NCI-H2029 (cell line): ENCODE results near the gene EEA1.

Source experiments
- DNase-seq: peaks from one replicate; lab custom pipeline; 2025; lab: John Stamatoyannopoulos, UW

Gene EEA1

DNA sequence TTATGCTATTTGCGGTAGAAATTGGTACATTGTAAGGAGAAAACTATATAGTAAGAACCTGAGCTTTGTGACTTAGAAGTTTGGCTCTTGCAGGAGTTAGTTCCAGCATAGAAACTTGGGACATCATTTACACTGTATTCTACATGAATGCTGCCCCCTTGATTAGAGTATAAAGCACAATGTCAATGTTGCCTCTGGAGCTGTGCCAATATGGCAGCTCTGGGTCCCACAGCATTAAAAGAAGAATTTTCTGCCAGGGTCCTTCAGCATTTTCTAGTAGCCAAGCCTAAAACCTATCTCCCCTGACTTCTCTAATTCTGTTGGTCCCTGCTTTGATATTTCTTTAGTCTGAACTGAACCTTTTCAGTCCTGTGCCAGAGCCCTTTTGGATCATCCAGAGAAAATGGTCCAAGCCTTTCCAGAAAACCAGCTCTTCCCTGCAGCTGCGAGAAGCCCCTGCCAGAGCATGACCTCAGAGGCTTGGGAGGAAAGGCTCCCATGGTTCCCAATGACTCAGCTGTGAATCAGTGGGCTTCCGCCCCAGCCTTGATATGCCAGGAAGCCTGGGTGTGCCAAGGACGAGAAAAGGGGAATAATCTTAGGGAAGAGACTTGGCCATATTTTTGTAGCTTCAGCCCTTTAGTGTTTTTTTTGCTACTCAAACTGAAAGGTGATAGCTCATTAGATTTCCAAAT is 183.1 kb downstream of the EEA1 start:
- peak; percentile 5 for DNase-seq

DNA sequence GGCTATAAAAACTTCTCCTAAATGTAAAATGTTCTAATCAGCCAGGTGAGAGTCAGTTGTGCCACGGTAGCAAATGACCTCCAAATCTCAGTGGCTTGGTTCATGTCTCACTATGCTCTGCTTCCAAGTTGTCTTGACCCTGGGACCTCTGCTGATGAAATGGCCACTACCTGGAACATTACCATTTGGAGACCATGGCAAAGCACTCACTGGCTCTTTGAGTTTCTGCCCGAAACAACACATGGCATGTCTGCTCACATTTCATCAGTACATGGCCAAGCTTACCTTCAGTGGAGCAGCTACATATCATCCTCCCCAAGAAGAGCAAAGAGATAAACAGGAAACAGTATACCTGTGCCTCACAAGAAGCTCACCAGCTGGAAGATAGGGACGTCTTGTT is 186.1 kb downstream of the EEA1 start:
- no peak for DNase-seq

DNA sequence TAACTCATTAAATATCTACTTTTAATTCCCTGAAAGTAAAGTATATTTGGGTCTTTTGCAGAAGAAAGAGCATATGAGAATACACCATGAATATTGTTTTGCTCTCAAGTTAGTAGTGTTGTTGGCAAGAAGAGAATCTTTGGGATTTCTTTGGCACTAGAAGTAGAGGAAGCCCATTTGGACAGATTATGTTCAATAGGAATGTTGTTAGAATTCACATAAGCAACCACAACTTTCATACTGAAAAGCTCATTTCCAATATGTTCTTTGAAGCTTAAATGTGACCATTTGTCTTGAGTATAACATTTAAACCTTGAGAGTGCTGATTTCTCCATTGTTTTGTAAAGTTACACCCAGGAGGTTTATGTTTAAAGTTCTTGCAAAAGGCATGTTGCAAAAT is 188.7 kb downstream of the EEA1 start:
- no peak for DNase-seq

DNA sequence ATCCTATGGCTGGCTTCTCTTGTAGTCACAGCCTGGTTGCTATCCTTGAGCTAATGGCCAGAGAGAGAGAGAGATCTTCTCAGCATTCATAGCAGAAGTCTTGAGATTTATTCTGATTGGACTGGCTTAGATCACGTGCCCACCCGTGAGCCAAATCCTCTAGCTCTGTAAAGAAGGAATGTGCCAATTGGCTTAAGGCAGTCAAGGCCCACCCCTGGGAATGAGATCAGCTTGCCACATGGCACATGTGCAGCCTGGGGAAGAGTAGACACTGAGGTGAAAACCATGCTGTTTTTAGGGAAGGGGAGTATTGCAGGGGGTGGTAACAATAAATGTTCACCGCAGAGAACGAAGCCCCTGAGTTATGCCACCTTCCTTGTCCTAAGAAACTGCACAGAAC is 190.0 kb downstream of the EEA1 start:
- DNase-seq, result no peak

DNA sequence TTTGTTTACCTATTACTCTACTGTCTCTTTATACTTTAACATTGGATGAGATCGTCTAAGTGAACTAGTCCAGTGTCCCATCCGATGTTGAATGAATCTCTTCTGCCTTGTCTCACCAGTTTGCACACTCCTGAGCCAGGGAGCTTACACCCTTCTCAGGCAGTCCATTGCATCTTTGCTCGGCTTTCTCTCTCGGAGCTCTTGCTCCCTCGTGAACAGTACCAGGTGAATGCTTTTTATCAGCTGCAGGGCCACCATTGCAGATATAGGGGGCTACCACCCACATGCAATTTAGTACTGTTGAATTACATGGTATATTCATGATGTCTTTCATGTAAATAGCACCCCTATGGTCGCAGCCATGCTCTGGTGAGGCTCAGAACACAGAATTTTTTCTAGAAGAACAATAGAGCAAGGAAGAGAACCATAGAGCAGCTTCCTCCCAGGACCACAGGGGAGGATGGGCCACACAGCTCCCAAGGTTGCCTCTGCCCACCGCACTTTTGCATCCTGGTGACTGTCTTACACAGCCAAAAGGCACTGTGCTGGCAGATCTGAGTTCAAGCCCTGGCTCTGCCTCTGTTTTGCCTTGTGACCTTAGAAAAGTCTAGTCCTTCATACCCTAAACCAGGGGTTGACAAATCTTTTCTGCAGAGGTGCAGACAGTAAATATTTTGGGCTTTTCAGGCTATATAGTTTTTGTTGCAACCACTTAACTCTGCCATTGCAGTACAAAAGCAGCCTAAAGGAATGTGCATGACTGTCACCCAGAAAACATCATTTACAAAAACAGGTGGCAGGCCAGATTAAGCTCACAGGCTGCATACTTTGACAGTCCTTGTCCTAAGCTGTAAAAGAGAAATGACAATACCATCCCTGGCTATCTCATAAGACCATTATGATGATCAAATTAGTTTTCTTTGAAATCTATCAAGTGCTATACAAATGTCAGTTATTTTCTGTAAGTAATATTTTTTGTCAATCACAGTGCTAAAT is 190.9 kb downstream of the EEA1 start:
- DNase-seq, result no peak

DNA sequence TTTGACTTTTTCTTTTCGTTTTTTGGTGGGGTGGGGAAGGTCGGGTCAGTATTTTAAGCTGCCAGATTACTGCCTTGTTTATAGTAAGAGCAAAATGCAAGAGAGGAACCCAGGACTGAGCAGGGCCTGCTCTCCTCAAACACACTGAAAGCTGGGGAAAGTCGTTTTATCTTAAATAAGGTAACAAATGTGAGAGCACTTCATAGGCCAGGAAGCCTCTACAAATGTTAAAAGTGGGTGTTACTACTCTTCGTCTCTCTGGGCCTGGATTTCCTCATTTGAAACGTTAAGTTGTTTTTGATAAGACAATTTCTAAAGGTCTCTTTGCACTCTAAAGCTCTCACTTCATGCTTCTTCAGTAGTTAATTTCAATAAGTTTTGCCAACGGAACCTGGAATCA is 192.5 kb downstream of the EEA1 start:
- DNase-seq, result no peak

DNA sequence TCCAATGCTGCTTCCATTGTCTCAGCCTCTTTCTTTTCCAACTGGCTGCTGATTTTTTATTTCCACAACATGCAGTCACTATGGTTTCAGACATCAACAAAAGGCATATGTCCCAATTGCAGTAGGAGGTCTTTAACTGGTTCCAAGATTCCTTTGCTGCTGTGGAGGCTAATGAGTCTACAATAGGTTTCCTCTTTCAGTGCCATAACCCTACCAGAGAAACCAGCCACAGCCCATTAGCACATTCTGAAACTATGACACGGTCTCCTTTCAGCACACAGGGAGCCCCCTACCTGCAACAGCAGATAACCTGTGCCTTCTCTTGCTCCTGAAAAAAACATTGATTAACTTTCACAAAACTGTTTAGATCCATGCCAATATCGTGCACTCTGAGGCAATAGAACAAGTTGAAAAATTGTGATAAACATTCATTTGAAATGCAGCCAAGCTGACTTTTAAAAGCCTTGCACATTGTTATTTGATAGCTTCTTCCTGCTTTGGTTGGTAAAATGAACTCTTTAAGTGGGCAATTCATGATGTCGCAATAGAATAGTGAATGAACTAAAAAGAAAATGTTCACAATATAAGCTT is 193.9 kb downstream of the EEA1 start:
- peak; percentile 83 for DNase-seq

DNA sequence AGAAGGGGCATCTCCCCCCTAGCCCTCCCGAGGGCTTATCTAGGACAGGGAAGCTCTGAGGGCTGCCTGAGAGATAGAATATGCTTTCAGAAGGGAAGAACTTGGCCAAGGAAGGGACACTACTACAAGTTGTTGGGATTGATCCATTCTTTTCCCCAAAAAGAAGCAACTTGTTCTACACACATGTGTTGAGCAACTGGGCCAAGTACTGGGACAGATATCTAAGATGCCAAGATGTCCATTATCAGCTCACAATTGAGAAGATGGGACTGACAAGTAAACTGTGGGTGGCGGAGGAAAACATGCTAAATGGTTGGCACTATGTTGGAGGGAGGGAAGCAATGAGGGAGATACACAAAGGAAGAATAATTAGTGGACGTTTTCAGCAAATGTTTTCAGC is 195.4 kb downstream of the EEA1 start:
- DNase-seq, result no peak

DNA sequence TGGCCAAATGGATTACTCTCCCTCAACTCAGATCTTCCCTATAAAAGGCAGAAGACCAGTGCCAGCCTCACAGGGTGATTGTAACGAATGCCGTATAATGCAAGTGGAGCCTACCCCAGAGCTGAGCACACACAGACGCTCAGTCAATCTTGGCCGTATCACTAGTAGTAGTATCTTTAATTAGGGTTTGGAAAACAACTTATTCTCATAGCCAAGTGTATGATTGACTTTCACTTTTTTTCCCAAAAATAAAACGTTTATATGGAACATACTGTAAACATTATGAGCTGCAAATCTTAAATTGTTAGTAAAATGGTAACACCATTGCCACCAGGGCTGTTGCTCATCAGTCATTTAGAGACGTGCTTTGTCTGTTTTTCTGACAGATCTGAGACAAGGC is 195.9 kb downstream of the EEA1 start:
- no peak for DNase-seq

DNA sequence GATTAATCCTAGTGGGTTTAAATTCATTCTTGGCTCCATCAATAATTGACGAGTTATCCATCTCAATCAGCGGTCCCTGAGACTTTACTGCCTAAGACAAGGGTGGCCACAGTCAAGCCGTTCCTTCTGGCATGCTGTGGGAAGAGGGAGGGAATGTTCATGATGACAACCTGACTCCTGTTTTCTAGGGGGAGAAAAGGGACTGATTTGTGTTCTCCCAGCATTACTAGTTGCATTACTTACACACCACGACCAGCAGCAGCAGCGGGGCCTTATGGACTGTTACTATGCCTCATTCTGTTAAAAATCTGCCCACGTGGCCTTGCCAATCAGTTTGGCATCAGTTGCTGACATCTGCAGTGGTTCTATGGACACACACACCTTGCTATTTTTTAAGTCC is 196.4 kb downstream of the EEA1 start:
- DNase-seq, result no peak

DNA sequence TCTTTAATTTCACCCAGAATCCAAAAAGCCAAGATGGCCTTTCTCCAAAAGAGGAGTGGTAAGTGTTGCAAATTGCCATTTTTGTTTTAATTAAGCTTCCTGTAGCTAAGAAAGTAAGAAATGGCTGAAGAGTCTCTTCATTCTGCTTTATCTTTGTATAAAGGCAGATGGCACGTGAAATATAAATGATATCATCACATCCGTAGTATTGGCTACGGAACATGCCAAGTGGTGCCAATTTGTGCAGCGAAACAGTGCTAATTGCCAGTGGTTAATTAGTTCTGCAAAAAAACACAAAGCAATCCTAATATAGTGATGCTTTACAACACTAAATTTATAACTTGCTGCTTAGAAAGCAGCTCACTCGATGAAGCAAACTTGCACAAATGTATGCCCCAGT is 196.9 kb downstream of the EEA1 start:
- no peak for DNase-seq

DNA sequence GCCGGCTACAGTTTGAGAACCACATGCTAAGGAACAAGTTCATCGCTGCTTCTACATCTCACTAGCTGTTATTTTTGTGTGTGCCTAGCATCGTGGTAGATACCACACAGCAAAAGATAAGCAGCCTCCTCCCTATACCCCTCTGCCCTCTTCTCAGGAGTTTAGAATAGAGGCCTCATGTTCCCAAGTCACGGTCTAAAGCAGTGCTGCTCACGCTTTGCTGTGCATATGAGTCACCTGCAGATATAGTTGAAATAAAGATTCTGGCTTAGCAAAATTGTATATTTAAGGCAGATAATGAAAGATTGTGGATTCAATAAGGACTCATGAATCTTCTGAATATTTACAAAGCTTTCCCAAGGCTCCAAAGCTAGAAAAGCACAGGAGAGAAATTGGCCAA is 198.3 kb downstream of the EEA1 start:
- no peak for DNase-seq

DNA sequence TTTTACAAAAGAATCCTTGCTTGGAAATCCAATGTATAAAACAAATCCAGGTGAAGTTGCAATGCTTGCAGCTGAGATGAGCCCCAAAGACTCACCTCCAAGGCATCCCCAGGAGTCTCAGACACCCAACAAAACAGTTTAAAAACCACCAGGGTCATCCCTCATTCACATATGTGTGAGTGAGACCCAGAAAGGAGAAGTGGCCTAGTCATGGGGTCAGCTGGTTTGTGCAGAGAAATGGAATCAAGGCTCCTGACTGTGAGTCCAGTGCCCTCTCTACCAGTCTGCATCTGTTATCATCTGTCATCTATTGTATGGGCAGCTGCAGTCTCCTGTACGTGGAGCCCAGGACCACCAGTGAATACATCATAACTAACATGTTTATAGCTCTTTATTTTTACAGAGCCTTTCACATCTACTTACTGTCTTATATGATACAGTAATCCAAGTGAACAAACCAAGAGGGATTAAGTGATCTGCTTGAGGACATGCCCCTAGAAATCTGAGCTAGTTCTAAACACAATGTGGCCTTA is 199.3 kb downstream of the EEA1 start:
- DNase-seq, result no peak

DNA sequence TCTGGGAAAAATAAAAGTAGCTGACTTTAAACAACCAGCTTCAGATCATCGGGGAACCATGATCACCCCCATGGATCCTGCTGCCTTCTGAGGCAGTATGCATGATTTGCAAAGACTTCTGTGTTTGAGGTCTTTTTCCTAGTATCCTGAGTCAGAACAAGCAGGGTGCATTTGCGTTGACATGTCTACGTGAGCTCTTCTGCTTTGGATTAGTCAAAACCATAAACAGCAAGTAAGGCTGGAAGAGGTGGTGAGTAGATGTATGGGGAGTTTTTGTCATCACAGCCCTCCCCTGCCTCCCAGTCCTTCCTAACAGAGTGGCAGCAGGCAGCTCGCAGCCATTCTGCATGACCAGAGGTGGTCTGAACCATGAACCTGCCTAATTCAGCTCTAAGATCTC is 202.2 kb downstream of the EEA1 start:
- DNase-seq, result no peak

DNA sequence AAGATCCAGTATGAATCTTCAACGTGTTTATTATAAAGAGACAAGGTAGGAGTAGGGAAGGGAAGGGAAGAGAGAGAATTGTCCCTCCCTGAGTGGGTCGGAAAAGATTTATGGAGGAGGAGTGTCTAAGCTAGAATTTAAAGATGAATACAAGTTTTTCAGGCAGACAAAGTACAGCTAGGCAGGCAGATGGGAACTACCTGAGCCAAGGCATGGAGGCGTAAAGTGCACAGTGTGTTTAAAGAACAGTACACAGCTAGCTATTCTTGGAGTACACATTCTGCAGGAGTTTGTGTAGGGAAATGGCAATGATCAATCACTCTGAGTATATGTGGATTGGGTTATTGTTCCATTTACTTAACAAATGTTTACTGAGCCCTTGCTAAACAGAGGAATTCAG is 206.2 kb downstream of the EEA1 start:
- DNase-seq, result no peak

DNA sequence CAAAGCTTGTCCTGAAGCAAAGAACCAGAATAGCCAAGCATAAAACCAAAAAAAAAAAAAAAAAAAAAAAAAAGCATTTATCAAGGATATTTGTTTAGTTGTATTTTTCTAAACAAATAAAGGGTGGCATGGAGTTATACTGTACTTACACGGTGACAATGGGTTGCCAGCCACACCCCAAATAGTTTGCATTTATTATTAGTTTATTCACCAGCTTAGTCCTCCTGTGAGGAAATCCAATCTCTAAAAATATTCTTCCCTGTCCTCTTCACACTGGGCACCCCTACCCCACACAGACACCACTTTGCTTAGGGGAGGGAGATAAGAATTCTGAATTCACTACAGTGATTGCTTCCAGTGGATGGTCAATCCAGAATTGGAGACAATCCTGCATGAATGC is 207.4 kb downstream of the EEA1 start:
- DNase-seq, result no peak

DNA sequence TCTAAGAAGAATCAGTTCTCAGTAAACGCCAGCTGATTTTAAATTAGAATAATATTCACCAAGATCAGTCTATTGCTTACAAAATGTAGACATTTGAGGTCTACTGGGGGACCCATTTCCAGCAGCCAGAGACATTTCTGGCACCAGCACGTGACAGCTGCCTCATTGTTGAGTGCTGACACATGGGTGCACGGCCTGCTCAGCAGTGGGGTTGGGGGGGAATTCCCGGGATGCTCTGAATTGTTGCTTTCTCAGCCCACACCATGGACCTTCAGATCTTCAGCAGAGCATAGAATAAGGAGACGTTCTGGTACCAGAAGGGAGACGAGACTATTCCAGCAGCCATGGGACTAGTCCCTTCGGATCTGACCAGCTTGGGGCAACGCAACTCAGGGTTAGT is 208.0 kb downstream of the EEA1 start:
- no peak for DNase-seq
